Gastrocnemius medialis (tissue), 4 donors: ENCODE data around the gene ADAP1.

Experiments used
- POLR2A ChIP-seq, 2 donors: fragments of 450-650 bp; IDR thresholded peaks; one replicate each; pipeline ENCODE4 v1.6.1; 2017; ENCODE audit warnings: antibody characterized with exemption in 2 of 2, mild to moderate bottlenecking in 2 of 2, moderate library complexity in 2 of 2
- TF ChIP-seq, protein P1 (sequence below), 5 experiments: fragments of 450-650 bp in 3 of 5; fragments of 200-600 bp in 2 of 5; sonication (generic) in 2 of 5; IDR thresholded peaks in 4 of 5; conservative IDR thresholded peaks in 1 of 5; 1 replicate in 4 of 5; 2 replicates in 1 of 5; pipeline ENCODE4 v1.5.1; 2016 to 2019; ENCODE audit warnings: antibody characterized with exemption in 5 of 5, mild to moderate bottlenecking in 3 of 5, moderate library complexity in 3 of 5

DNA sequence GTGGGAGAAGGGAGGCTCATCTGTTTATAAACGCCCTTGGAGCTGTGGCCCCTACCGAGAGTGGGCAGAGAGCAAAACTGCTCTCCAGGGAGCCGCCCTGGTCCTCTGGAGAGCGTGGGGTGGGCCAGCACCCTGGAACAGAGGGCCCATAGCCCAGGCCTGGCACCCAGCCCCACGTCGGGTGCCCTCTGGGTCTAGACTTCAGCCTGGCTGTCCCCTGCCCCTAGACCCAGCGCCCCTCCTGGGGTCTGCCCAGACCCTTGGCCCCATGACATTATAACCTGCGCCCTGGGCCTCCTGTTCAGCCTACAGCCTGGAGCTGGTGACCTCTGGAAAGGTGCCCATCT is 53.5 kb downstream of the ADAP1 start:
- TF ChIP-seq, protein P1, sequence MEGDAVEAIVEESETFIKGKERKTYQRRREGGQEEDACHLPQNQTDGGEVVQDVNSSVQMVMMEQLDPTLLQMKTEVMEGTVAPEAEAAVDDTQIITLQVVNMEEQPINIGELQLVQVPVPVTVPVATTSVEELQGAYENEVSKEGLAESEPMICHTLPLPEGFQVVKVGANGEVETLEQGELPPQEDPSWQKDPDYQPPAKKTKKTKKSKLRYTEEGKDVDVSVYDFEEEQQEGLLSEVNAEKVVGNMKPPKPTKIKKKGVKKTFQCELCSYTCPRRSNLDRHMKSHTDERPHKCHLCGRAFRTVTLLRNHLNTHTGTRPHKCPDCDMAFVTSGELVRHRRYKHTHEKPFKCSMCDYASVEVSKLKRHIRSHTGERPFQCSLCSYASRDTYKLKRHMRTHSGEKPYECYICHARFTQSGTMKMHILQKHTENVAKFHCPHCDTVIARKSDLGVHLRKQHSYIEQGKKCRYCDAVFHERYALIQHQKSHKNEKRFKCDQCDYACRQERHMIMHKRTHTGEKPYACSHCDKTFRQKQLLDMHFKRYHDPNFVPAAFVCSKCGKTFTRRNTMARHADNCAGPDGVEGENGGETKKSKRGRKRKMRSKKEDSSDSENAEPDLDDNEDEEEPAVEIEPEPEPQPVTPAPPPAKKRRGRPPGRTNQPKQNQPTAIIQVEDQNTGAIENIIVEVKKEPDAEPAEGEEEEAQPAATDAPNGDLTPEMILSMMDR (IDR thresholded peaks at IDR 0.05 in 4 of 5, conservative IDR thresholded peaks at IDR 0.05 in 1 of 5) = no peak
- TF ChIP-seq POLR2A (IDR thresholded peaks at IDR 0.05) = no peak
